GM21528 (cell line): ENCODE measurements around the gene TRIM17.

Experiments
- ATAC-seq: cut with Tn5 transposase; IDR thresholded peaks from one replicate; pipeline ENCODE4 v1.9.1; 2021; ENCODE audit warnings: mild to moderate bottlenecking, moderate library complexity; ENCODE audit not compliant: unreplicated experiment, low FRiP score

Gene TRIM17

GRCh38 chr1:228387321-228387720 lies 29.3 kb downstream of the TRIM17 start:
- no peak for ATAC-seq

GRCh38 chr1:228385232-228385631 lies 31.4 kb downstream of the TRIM17 start:
- ATAC-seq: no peak

- ATAC-seq: no peak
These were observed 32.9 kb downstream of the TRIM17 start for GRCh38 chr1:228383773-228384172.

GRCh38 chr1:228381356-228381755 lies 35.3 kb downstream of the TRIM17 start:
- no peak for ATAC-seq

GRCh38 chr1:228379666-228380065 lies 37.0 kb downstream of the TRIM17 start:
- ATAC-seq: no peak

GRCh38 chr1:228378873-228379460 lies 37.7 kb downstream of the TRIM17 start:
- ATAC-seq: no peak

GRCh38 chr1:228378090-228378872 lies 38.4 kb downstream of the TRIM17 start:
- ATAC-seq: no peak

- no peak for ATAC-seq
These were observed 39.0 kb downstream of the TRIM17 start for GRCh38 chr1:228377664-228378089.

GRCh38 chr1:228376651-228377631 lies 39.7 kb downstream of the TRIM17 start:
- no peak for ATAC-seq

GRCh38 chr1:228376262-228376628 lies 40.4 kb downstream of the TRIM17 start:
- ATAC-seq: no peak

- no peak for ATAC-seq
These were observed 40.9 kb downstream of the TRIM17 start for GRCh38 chr1:228375578-228376261.

- no peak for ATAC-seq
These were observed 41.7 kb downstream of the TRIM17 start for GRCh38 chr1:228374711-228375577.

GRCh38 chr1:228373681-228374571 lies 42.7 kb downstream of the TRIM17 start:
- ATAC-seq: no peak

- ATAC-seq: no peak
These were observed 43.5 kb downstream of the TRIM17 start for GRCh38 chr1:228373004-228373680.

- ATAC-seq: no peak
These were observed 44.3 kb downstream of the TRIM17 start for GRCh38 chr1:228372183-228373003.

- ATAC-seq: no peak
These were observed 44.9 kb downstream of the TRIM17 start for GRCh38 chr1:228371741-228372182.
